Stimulated activated CD4-positive, alpha-beta T cell treated with anti-CD3 and anti-CD28 coated beads, Interleukin-1b, Interleukin-23, amount 100 ng/mL, for 4 hours (primary cell): ENCODE data around the gene PRSS56.

Experiments used
- DNase-seq, 2 donors: peaks; one replicate each; pipeline ENCODE4 v3.0.0-alpha.2; 2020; ENCODE audit warnings: low read depth in 2 of 2

PRSS56 gene

DNA sequence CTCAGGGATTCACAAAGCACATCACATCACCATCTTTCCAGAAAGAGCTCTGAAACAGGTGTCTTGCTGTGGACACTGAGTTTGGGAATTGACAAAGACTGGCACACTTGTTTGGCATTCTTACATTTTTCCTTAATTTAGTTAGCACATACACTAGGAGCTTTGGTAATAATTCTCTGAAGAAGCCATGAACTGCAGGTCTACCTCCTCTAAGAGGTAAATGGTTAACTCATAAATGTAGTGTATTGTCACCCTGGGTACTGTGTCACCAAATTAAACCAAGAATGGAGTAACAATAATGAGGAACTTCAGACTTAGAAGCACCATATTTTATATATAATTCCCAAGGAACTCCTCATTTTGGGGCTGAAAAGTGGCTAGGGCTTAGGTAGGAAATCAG lies 52.9 kb downstream of the PRSS56 start:
- DNase-seq, result no peak

- DNase-seq, result no peak
Observed at GRCh38 chr2:232573771-232574435, 53.7 kb downstream of the PRSS56 start.

DNA sequence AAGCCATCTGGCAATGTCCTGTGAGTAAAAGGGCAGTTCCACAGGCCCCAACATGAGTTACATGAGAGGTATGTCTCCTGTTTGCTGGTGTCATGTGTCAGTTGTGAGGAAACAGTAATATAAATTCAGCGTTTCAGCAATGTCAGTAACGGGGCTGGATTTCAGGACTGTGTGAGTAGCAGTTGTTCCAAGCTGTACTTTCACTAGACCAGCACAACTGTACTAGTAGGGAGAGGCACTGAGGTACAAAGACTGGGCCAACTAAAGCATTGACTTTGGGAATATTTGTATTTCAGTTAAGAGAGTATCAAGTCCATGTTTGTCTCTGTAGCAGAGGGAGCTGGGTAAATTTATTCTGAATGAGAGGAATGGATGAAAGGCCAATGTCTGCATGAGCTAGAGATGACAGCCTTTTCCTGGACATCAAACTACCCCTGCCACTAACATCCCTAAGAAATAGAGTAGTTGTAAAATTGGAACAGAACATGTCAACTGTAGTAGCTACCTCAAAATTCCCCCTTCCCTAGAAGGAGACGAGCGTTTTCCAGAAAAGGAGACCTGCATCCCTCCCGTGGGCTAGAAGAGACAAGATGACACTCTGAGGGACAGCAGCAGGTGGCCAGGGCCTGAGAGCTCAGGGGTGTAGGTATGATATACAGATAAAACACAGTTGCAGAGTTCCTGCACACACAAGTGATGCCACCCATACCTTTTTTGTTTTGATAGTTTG lies 54.7 kb downstream of the PRSS56 start:
- no peak for DNase-seq
